Loucy (cell line): ENCODE data around the gene KLHL14.

ENCODE experiments used
- H2AFZ ChIP-seq: fragments of 200-600 bp; sonication (generic); 2 replicates; pipeline ENCODE4 v1.6.0; 2016; ENCODE audit warnings: antibody characterized with exemption, mild to moderate bottlenecking, low read length, moderate library complexity
- H3F3A ChIP-seq: fragments of 200-600 bp; 2 replicates; pipeline ENCODE4 v1.6.0; 2016; ENCODE audit warnings: antibody characterized with exemption, low read depth, mild to moderate bottlenecking
- H3K27me3 ChIP-seq: fragments of 200-600 bp; sonication (generic); 2 replicates; pipeline ENCODE4 v1.6.1; 2014; ENCODE audit warnings: low read length, mild to moderate bottlenecking; ENCODE audit not compliant: insufficient read depth, poor library complexity, severe bottlenecking
- H3K36me3 ChIP-seq: fragments of 200-600 bp; sonication (generic); 2 replicates; pipeline ENCODE4 v1.6.1; 2016; ENCODE audit warnings: low read length; ENCODE audit not compliant: insufficient read depth
- H3K4me1 ChIP-seq: fragments of 200-600 bp; sonication (generic); 2 replicates; pipeline ENCODE4 v1.5.1; 2014; ENCODE audit warnings: low read length, mild to moderate bottlenecking; ENCODE audit not compliant: insufficient read depth, poor library complexity, severe bottlenecking
- H3K4me2 ChIP-seq: fragments of 200-600 bp; sonication (generic); 2 replicates; pipeline ENCODE4 v1.6.0; 2014; ENCODE audit warnings: antibody characterized with exemption, low read length, low read depth, mild to moderate bottlenecking; ENCODE audit not compliant: poor library complexity, severe bottlenecking
- H3K4me3 ChIP-seq: fragments of 200-600 bp; sonication (generic); 2 replicates; pipeline ENCODE4 v1.5.1; 2014; ENCODE audit warnings: low read length, mild to moderate bottlenecking, mixed read lengths; ENCODE audit not compliant: poor library complexity, severe bottlenecking
- H3K79me2 ChIP-seq: fragments of 200-600 bp; sonication (generic); 2 replicates; pipeline ENCODE4 v1.6.1; 2014; ENCODE audit warnings: low read length; ENCODE audit not compliant: insufficient read depth
- H3K9ac ChIP-seq: fragments of 200-600 bp; sonication (generic); 2 replicates; pipeline ENCODE4 v1.6.0; 2014; ENCODE audit warnings: mild to moderate bottlenecking, low read depth, low read length, moderate library complexity; ENCODE audit not compliant: poor library complexity, severe bottlenecking
- H3K9me2 ChIP-seq: fragments of 200-600 bp; sonication (generic); replicated peaks from 2 replicates; pipeline ENCODE4 v1.6.1; 2016; ENCODE audit warnings: low read depth, low read length, mixed read lengths
- H3K9me3 ChIP-seq: fragments of 200-600 bp; sonication (generic); 2 replicates; pipeline ENCODE4 v1.6.1; 2014; ENCODE audit warnings: mild to moderate bottlenecking, antibody characterized with exemption, low read length, low read depth; ENCODE audit not compliant: insufficient read depth
- H4K20me1 ChIP-seq: fragments of 200-600 bp; sonication (generic); 2 replicates; pipeline ENCODE4 v1.6.0; 2014; ENCODE audit warnings: antibody characterized with exemption, low read length, mild to moderate bottlenecking; ENCODE audit not compliant: insufficient read depth, poor library complexity, severe bottlenecking
- EZH2phosphoT487 ChIP-seq: fragments of 200-600 bp; IDR thresholded peaks from 2 replicates; pipeline ENCODE4 v1.6.1; 2018; ENCODE audit warnings: antibody characterized with exemption, mild to moderate bottlenecking, moderate library complexity, borderline replicate concordance
- TF ChIP-seq, protein P1 (sequence below): fragments of 200-600 bp; sonication (generic); conservative IDR thresholded peaks from 2 replicates; pipeline ENCODE4 v1.5.1; 2014; ENCODE audit warnings: mild to moderate bottlenecking, antibody characterized with exemption, low read length

KLHL14 gene

GRCh38 chr18:32684940-32685339, 87.9 kb downstream of the KLHL14 start:
- no peak overlapping the region for H3K4me3 ChIP-seq
- H3K36me3 ChIP-seq = no peaks in the 10 kb centered on the region
- no peaks in the 10 kb centered on the region for H3K79me2 ChIP-seq
- no peak overlapping the region for H2AFZ ChIP-seq
- H3K9me2 ChIP-seq = no peaks in the 10 kb centered on the region
- H3K9me3 ChIP-seq = no peaks in the 10 kb centered on the region
- no peaks in the 10 kb centered on the region for H4K20me1 ChIP-seq
- H3K9ac ChIP-seq = no peak overlapping the region
- H3K4me1 ChIP-seq = no peaks in the 10 kb centered on the region
- H3K4me2 ChIP-seq = no peak overlapping the region
- no peaks in the 10 kb centered on the region for H3K27me3 ChIP-seq
- no peak for TF ChIP-seq EZH2phosphoT487
- TF ChIP-seq, protein P1, sequence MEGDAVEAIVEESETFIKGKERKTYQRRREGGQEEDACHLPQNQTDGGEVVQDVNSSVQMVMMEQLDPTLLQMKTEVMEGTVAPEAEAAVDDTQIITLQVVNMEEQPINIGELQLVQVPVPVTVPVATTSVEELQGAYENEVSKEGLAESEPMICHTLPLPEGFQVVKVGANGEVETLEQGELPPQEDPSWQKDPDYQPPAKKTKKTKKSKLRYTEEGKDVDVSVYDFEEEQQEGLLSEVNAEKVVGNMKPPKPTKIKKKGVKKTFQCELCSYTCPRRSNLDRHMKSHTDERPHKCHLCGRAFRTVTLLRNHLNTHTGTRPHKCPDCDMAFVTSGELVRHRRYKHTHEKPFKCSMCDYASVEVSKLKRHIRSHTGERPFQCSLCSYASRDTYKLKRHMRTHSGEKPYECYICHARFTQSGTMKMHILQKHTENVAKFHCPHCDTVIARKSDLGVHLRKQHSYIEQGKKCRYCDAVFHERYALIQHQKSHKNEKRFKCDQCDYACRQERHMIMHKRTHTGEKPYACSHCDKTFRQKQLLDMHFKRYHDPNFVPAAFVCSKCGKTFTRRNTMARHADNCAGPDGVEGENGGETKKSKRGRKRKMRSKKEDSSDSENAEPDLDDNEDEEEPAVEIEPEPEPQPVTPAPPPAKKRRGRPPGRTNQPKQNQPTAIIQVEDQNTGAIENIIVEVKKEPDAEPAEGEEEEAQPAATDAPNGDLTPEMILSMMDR = no peak
- H3F3A ChIP-seq = no peaks in the 10 kb centered on the region

GRCh38 chr18:32684096-32684495, 88.7 kb downstream of the KLHL14 start:
- no peaks in the 10 kb centered on the region for H3K4me1 ChIP-seq
- H4K20me1 ChIP-seq = no peaks in the 10 kb centered on the region
- no peaks in the 10 kb centered on the region for H3K36me3 ChIP-seq
- H3K9me3 ChIP-seq = no peaks in the 10 kb centered on the region
- no peak overlapping the region for H3K4me3 ChIP-seq
- H3K4me2 ChIP-seq = no peak overlapping the region
- H3K79me2 ChIP-seq = no peaks in the 10 kb centered on the region
- H3F3A ChIP-seq = no peaks in the 10 kb centered on the region
- no peak overlapping the region for H2AFZ ChIP-seq
- H3K27me3 ChIP-seq = no peaks in the 10 kb centered on the region
- no peak overlapping the region for H3K9ac ChIP-seq
- no peaks in the 10 kb centered on the region for H3K9me2 ChIP-seq
- TF ChIP-seq EZH2phosphoT487 = no peak
- TF ChIP-seq, protein P1 = no peak

DNA sequence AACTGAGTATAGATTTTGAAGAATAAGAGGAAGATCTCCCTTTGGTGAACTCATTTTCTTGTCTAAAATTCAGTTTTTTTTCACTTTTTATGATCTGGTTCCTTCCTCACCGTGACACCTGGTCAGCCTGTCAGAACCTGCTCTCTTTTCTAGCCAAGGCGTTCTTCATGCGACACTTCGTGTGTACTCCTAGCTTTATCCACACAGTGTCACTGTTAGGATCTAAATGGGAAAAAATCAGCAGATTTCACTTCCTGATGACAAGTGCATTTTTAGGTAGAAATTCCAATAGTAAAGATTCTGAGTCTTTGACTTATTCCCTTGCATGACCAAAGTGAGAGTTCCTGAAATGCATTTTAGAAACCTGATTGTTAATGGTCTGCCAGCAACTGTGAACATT, 89.8 kb downstream of the KLHL14 start:
- H3K4me3 ChIP-seq = no peak overlapping the region
- H3K4me1 ChIP-seq = no peaks in the 10 kb centered on the region
- H3F3A ChIP-seq = no peaks in the 10 kb centered on the region
- H3K79me2 ChIP-seq = no peaks in the 10 kb centered on the region
- no peak overlapping the region for H3K9ac ChIP-seq
- no peak overlapping the region for H3K4me2 ChIP-seq
- H3K36me3 ChIP-seq = no peaks in the 10 kb centered on the region
- no peaks in the 10 kb centered on the region for H4K20me1 ChIP-seq
- no peaks in the 10 kb centered on the region for H3K27me3 ChIP-seq
- H3K9me3 ChIP-seq = no peaks in the 10 kb centered on the region
- TF ChIP-seq, protein P1 = no peak
- TF ChIP-seq EZH2phosphoT487 = no peak
- H3K9me2 ChIP-seq = no peaks in the 10 kb centered on the region
- H2AFZ ChIP-seq = no peak overlapping the region
